ENCODE measurements around the gene CHD6.

CHD6 gene

DNA sequence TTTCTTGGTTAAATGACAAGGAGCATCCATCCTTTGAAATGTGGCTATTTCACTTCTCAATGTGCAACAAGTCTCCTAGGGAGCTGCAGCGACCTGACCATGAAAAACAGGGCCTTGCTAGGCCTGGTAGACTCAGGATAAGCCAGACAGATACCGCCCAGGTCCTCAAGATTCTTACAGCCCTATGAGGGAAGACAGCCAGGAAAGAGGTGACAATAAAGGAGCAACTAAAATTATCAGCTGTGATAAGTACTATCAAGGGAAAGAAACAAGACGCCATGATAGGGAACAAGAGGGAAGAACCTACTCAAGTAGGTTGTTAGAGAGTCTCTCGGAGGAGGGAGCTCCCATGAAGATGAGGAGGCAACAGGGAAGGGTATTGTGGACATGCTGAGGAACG is 200.1 kb downstream of the CHD6 start:
- FAIRE-seq, result no peak

GRCh38 chr20:41415191-41415590 is 203.0 kb downstream of the CHD6 start:
- no peak for FAIRE-seq

DNA sequence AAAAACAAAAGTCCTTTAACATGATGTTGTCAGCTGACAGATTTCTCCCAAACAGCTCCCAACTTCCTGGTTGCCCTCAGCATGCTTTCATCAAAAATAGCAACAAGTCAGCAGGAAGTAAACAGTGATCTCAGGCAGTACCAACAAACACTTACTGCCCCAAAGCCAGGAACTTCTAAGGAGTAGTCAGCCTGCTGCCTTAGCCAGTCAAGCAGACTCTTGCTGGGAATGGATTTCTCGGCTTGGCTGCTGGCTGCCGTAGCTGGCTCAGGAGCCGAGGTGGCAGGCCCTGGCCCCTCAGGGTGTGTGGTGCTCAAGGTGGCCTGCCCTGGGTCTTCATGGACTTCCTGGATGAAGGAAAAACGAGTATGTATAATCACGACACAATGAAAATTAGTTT is 205.0 kb downstream of the CHD6 start:
- no peak for FAIRE-seq

GRCh38 chr20:41412324-41413120 is 205.7 kb downstream of the CHD6 start:
- no peak for FAIRE-seq

DNA sequence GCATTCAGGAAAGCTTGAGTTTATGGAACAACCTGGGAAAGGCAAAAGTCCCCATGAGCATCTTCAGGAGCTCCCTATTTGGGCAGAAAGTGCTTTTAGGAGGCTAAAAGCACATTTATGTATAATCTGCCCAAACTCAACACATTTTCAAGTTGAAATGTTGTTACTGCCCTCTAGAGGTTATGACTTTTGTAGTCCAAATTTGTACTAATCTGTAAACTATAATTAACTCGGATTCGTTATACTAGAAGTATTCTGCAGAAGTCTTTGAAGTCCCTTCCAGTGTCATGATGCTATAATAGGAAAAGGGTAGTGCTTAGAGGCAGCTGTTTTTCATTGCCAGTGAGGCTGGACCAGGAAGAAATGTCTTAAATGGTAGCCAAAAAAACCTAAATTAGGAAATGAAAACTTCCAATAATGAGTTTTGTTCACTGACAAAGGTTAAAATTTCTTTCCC is 206.8 kb downstream of the CHD6 start:
- FAIRE-seq, result no peak

- no peak for FAIRE-seq
These were observed 209.2 kb downstream of the CHD6 start for GRCh38 chr20:41408986-41409385.

DNA sequence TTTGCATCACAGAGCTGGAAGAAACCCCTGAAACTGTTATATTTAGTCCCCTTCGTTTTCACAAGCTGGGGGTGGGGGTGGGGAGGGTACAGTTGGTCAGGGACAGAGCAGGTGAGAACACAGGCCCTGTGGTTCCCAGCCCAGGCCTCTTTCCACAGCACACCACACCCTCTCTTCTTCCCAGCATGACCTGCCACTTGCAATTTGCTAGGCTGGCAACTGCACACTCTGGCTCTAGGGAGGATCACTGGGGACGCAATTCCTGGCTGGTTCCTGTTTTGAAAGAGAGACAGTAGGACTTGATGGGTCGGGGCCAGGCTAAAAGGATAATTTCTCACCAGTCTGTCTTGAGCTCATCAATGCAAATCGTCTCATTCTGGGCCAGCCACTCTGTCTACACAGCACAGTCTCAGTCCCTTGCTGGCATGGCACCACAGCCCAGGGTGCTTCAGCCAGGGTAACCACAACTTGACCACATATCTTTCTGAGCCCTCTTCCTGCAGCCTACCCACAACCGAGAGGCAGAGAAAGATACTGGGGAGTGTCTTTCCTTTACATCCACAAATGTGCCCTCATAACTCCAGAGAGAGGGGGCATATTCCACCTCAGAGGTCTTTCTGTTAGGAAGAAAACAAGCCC is 209.9 kb downstream of the CHD6 start:
- no peak for FAIRE-seq

- no peak for FAIRE-seq
These were observed 210.6 kb downstream of the CHD6 start for GRCh38 chr20:41407607-41408006.

- no peak for FAIRE-seq
These were observed 211.2 kb downstream of the CHD6 start for GRCh38 chr20:41406896-41407444.

GRCh38 chr20:41406353-41406752 is 211.8 kb downstream of the CHD6 start:
- FAIRE-seq, result no peak

DNA sequence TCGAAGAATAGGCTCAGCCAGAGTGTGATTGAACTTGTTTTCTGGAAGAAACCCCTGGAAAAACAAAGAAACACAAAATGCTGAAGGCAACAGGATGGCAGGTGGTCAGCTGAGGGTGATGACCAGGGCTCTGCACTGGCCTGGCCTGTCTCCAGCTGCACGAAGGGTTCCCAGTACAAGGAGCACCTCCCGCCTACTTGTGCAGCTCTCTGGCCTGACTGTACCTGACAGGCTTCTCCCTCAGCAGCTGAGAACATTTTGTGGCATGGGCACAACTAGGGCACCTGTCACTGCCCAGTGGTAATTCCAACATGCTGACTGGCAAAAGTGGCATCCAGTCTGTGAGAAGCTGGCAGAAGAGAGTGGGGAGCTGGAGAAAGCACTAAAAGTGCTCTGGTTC is 212.7 kb downstream of the CHD6 start:
- no peak for FAIRE-seq

- FAIRE-seq, result no peak
These were observed 214.6 kb downstream of the CHD6 start for GRCh38 chr20:41403604-41404003.

- no peak for FAIRE-seq
These were observed 219.8 kb downstream of the CHD6 start for GRCh38 chr20:41398408-41398807.

DNA sequence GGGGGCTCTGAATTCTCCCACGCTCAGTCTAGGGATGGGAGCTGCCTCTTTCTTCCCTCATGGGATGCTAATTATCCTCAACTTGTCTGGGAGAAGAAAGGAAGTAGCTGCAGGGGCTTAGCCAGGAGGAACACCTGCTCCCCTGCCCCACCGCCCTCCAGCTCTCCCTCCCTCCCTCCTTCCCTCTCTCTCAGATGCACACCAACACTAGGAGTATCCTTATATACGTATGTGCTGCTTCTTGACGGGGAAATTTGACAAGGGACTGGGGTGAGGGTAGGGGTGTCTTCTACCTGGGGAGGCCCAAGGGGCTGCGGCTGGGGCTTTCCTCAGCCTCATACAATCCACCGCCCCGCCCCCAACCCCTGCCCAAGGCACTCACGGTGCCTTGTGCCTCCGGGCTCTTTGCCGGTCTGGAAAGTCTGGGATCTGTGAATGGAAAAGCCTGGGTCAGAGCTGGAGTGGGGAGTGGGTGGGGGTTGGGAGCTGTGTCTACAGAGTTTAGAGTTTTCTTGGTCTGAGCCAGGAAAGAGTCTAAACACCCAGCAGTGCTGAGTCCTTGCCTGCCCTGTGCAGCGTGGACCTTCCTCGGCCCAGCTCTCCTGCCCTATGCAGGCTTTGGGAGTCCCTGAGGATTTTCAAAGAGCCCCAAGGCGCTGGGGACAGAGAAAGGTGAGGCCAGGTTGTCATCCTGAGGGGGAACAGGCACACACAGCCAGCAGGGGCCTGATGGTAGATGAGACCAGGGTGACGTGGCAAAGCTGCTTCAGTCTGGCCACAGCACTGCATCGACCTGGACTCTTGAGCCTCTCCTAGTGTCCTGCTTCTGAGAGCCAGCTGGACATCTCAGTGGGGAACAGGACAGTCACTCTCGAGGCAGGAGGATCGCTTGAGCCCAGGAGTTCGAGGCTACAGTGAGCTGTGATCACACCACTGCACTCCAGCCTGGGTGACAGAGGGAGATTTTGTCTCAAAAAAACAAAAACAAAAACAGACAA is 222.2 kb downstream of the CHD6 start:
- FAIRE-seq, result no peak

DNA sequence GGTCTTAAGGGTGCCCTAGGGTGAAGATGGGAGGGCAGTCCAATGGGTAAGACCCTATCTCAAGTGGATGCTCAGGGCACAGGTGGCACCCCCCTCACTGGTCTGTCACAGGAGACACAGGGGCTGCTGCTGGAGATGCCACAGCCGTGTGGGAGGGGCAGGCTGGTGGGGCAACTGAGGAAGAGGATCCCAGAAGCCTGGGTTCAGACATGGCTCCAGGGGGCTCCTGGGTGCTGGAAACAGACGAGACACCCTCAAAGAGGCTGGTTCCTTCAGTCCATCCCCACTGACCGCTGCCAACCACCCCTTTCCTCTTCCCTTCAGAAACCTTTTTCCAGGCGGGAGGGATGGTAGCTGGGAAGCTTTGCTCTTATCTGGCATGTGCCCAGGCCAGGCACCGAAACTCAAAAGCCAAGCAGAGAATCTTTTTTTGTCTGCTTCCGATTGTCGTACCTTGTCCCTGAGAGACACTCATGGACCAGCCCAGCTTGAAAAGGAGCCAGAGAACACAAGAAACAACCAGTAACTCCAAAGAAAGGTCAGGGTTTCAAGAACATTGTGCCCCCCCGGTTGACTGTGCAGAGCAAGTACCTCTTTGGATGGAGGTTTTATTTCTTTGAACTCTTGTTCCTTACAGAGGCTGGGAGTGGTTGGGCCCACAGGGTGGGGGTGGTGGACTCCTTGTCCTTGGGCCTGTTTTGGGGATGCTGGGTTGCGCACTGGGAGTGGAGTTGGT is 223.1 kb downstream of the CHD6 start:
- FAIRE-seq, result no peak

DNA sequence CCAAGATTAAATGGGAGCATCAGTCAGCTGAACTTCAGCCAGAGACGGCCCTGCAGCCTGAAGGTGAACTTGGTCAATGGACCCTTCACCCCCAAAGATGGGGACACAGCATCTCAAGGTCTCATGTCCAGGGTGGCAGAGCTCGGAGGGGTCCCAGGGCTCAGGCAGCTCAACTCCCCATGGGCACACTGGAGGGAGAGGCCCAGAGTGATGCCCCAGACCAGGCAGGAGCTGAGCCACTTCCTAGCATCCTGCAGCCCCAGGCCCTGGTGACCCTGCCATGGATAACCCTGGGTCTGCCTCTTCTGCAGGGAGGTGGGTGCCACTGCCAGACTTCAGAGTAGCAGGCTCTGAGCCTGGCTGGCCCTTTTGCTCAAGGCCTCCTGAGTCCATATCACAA is 224.1 kb downstream of the CHD6 start:
- no peak for FAIRE-seq

GRCh38 chr20:41393705-41394066 is 224.5 kb downstream of the CHD6 start:
- no peak for FAIRE-seq

DNA sequence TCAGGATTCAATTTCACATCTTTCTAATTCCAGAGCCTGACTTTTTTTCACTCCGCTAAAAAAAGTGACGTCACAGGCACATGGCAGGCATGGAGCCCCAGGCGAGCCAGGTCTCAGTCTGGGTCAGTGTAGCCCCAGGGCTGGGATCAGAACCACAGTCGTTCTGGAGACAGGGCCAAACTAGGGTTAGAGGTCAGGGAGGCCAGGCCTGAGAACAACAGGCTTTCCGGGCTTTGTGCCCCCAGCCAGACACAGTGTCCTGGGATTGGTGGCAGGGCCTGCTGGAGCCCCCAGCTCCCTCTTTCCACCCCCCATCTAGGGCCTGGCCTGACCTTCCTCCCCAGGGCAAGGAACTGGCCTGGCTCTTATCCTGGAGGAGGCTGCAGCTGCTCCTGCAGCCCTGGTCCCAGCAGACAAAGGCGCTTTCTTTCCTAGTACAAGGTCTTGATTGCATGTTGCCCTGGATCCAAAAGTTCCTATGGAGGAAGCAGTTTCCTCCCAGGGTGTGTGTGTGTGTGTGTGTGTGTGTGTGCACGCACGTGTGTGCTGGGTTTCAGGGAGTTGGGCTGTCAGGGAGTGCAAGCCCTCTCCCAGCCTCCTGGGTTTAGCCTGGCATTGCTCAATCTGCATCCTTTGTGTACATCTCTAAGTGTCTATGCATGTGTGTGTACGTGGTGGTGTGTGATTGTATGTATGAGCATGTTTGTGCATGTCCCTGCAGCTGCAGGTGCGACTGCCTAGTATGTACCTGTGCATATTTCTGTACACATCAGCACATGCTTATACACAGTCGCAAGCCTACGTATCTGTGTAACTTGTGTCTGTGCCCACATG is 225.1 kb downstream of the CHD6 start:
- no peak for FAIRE-seq

GRCh38 chr20:41392295-41392694 is 225.9 kb downstream of the CHD6 start:
- no peak for FAIRE-seq

DNA sequence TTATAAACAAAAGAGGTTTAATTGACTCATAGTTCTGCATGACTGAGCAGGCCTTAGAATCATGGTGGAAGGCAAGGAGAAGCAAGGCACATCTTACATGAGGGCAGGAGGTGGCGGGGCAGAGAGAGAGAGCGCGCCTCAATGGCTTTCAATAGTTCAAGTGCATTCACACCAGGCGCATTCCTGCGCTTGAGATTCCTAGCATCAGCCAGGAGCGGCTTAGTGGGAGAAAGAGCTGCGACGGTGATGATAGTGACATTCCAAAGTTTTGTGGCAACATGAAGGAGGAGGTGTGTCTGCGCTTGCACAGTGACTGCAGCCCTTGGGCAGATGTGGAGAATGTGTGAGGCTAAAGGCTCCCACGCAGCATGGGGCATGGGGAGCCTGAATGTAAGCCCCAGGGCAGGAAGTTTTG is 226.6 kb downstream of the CHD6 start:
- no peak for FAIRE-seq

- no peak for FAIRE-seq
These were observed 227.3 kb downstream of the CHD6 start for GRCh38 chr20:41390889-41391288.
